Mesothelial cell of epicardium (in vitro differentiated cells): ENCODE measurements around the gene PTPN14. TPM values are rescaled to one million over a fixed set of nuclear protein-coding genes. Genes with fewer than 3 reads are reported as not detected.

ENCODE experiments used
- DNase-seq, 2 experiments: peaks; one replicate each; pipeline ENCODE4 v3.0.0; 2021; ENCODE audit warnings: low spot score in 2 of 2; ENCODE audit not compliant: unreplicated experiment in 2 of 2
- H3K27ac Mint-ChIP-seq: 2 replicates; pipeline ENCODE4 v1.8.0; 2021; ENCODE audit warnings: mixed read lengths
- H3K27me3 Mint-ChIP-seq: 2 replicates; pipeline ENCODE4 v1.8.0; 2021; ENCODE audit warnings: low read depth, mixed read lengths
- H3K36me3 Mint-ChIP-seq: 2 replicates; pipeline ENCODE4 v1.8.0; 2021; ENCODE audit warnings: mixed read lengths
- H3K4me1 Mint-ChIP-seq: 2 replicates; pipeline ENCODE4 v1.8.0; 2021; ENCODE audit warnings: mixed read lengths
- H3K4me3 Mint-ChIP-seq: 2 replicates; pipeline ENCODE4 v1.8.0; 2021; ENCODE audit warnings: mild to moderate bottlenecking, moderate library complexity, mixed read lengths
- H3K9me3 Mint-ChIP-seq: 2 replicates; pipeline ENCODE4 v1.8.0; 2021; ENCODE audit warnings: mixed read lengths
- total RNA-seq: library from RNA; stranded (reverse); gene quantifications from 3 replicates; pipeline ENCODE4 v1.2.1, GENCODE V29; 2021
- TF ChIP-seq, protein P1 (sequence below): fragments of 200-600 bp; sonication (generic); IDR thresholded peaks from one replicate; pipeline ENCODE4 v1.5.0; 2021; ENCODE audit warnings: antibody characterized with exemption; ENCODE audit not compliant: unreplicated experiment

PTPN14 gene
- total RNA-seq, 1 donor from 2014 or later = 75.8 TPM

DNA sequence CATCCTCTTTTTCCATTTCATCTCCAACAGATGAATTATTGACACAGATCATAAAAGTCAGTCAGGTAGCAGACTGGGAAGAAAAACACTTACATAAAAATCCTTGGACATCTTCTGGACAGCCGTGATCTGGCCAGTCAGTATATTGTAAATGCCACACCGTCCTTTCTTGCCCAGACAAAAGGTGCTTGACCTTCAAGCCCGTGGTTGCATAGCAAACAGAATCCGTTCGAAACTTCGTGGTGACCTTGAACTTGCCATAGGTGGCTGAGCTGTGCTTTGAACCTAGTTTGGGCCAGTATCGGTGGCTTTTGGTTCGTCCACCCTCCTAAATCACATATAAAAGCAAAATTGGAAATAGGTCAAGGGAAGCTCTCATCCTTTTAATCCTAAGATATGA, 182.0 kb downstream of the PTPN14 start:
- H3K4me3 Mint-ChIP-seq = no peak overlapping the region
- H3K4me1 Mint-ChIP-seq = peaks cover 44% of the 10 kb centered on the region
- peaks cover 41% of the 10 kb centered on the region for H3K36me3 Mint-ChIP-seq
- no peak for DNase-seq
- TF ChIP-seq, protein P1, sequence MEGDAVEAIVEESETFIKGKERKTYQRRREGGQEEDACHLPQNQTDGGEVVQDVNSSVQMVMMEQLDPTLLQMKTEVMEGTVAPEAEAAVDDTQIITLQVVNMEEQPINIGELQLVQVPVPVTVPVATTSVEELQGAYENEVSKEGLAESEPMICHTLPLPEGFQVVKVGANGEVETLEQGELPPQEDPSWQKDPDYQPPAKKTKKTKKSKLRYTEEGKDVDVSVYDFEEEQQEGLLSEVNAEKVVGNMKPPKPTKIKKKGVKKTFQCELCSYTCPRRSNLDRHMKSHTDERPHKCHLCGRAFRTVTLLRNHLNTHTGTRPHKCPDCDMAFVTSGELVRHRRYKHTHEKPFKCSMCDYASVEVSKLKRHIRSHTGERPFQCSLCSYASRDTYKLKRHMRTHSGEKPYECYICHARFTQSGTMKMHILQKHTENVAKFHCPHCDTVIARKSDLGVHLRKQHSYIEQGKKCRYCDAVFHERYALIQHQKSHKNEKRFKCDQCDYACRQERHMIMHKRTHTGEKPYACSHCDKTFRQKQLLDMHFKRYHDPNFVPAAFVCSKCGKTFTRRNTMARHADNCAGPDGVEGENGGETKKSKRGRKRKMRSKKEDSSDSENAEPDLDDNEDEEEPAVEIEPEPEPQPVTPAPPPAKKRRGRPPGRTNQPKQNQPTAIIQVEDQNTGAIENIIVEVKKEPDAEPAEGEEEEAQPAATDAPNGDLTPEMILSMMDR = no peak
- no peaks in the 10 kb centered on the region for H3K9me3 Mint-ChIP-seq
- no peaks in the 10 kb centered on the region for H3K27me3 Mint-ChIP-seq
- H3K27ac Mint-ChIP-seq = peak overlapping the region; percentile 77

DNA sequence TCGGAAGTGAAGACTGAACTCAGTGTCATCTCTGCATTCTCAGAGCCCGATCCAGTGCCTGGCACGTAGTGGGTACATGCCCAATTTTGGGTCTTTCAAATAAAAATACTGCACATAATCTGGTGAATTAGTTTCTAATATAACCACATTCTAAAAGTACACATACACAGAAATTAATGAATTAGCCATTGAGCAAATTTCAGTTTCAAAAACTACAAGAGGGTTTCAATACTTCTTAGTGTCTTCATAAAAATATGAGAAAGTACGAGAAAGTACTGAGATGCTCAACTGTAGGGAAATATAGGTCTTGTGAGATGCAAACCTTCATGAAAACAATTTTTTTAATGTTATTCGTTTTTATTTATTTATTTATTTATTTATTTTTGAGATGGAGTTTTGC, 183.6 kb downstream of the PTPN14 start:
- no peak overlapping the region for H3K4me3 Mint-ChIP-seq
- no peak for DNase-seq
- H3K36me3 Mint-ChIP-seq = peaks cover 53% of the 10 kb centered on the region
- H3K27ac Mint-ChIP-seq = no peak overlapping the region
- H3K9me3 Mint-ChIP-seq = no peaks in the 10 kb centered on the region
- peaks cover 39% of the 10 kb centered on the region for H3K4me1 Mint-ChIP-seq
- no peaks in the 10 kb centered on the region for H3K27me3 Mint-ChIP-seq
- TF ChIP-seq, protein P1 = no peak

DNA sequence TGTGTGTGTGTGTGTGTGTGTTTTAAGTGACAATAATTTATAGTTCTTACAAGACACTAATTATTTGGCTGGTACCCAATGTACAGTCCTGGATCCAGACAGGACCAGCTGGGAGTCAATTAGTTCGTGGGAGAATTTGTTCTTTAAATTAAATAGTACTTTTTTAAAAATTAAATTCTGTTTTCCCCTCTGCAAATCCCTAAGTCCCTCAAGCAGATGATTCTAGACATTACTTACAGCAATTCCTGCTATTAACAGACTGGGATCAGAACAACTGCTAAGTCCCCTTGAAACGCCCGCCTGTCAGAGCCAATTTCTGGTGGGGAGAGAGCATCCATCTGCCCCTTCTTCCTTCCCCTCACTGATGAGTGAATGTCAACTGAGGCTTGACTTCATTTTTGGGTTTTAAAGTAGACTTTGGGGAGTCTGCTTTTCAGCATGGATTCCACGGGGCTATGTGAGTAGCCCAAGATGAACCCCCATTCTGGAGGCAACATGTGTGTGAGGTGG, 186.6 kb downstream of the PTPN14 start:
- no peak overlapping the region for H3K27ac Mint-ChIP-seq
- DNase-seq = no peak
- peaks cover 66% of the 10 kb centered on the region for H3K36me3 Mint-ChIP-seq
- peaks cover 13% of the 10 kb centered on the region for H3K4me1 Mint-ChIP-seq
- no peaks in the 10 kb centered on the region for H3K27me3 Mint-ChIP-seq
- H3K4me3 Mint-ChIP-seq = no peak overlapping the region
- TF ChIP-seq, protein P1 = no peak
- H3K9me3 Mint-ChIP-seq = no peaks in the 10 kb centered on the region

DNA sequence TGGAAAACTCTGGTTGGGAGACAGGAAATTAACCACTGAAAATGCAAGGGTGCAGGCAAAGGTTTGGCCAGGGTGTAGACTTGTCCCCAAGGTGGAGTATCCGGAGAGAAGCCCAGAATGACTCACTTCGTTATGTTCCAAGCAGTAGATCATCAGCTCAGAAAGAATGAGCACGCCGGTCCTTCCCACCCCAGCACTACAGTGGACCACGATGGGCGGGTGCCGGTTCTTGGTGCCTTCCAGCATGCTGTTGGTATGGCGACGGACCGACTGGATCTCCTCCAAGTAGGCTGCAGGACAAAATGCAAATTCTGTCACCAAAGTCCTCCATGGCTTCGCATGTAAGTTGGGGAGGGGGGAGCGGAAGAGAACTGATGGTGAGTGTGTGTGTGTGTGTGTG, 187.0 kb downstream of the PTPN14 start:
- DNase-seq = no peak
- Mint-ChIP-seq H3K36me3 (peaks cover 64% of the 10 kb centered on the region), H3K9me3 (no peaks in the 10 kb centered on the region), H3K27ac (peak overlapping the region; percentile 59), H3K4me3 (no peak overlapping the region), H3K4me1 (peaks cover 10% of the 10 kb centered on the region), H3K27me3 (no peaks in the 10 kb centered on the region)
- TF ChIP-seq, protein P1 = no peak

DNA sequence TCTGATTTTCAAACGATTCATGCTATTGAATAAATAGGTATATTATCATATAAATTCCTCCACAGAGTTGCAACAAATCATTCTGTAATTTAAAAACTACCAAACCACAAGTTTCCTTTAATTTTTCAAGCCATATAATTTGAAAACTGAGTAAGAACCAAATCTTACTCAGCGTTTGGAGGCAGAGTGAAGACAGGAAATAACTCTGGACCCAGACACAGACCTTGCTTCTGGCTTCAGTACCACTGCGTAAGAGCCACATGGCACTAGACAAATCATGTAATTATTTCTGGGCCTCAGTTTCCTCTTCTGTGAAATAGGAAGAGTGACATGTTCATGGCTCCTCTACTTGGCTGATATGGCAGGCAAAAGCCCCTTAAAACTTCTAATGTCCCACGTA, 188.0 kb downstream of the PTPN14 start:
- TF ChIP-seq, protein P1 = no peak
- peak overlapping the region; percentile 59 for H3K27ac Mint-ChIP-seq
- H3K9me3 Mint-ChIP-seq = no peaks in the 10 kb centered on the region
- peaks cover 10% of the 10 kb centered on the region for H3K4me1 Mint-ChIP-seq
- DNase-seq = no peak
- H3K4me3 Mint-ChIP-seq = no peak overlapping the region
- H3K27me3 Mint-ChIP-seq = no peaks in the 10 kb centered on the region
- H3K36me3 Mint-ChIP-seq = peaks cover 58% of the 10 kb centered on the region

DNA sequence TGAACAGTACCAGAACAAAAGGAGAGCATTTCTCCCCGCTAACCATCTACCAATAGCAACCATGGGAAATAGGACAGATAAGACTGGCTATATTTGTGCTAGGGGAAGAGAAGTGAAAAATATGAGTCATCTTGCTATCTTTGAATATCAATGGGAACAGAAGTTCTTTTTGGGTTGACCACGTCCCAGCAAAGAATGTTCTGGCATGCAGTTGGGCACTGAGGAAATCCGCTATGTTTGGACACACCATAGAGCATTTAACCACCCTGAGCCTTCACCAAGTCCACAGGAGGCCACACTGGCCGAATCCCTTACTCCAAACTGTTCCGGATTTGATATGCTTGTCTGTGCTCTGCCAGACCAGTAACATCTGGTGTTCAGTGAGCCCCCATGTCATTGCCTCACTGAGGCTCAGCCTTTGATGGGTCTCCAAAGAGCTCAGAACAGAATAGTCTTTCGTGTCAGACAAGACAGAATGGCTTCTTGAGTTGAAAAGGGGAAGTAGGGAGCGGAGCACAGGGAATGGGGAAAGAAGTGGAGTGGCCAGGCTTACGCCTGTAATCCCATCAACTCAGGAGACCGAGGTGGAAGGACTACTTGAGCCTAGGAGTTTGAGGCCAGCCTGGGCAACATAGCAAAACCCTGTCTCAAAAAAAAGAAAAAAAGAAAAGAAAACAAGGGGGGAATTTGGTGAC, 189.1 kb downstream of the PTPN14 start:
- TF ChIP-seq, protein P1 = no peak
- no peaks in the 10 kb centered on the region for H3K9me3 Mint-ChIP-seq
- no peaks in the 10 kb centered on the region for H3K27me3 Mint-ChIP-seq
- H3K27ac Mint-ChIP-seq = no peak overlapping the region
- H3K4me1 Mint-ChIP-seq = peaks cover 10% of the 10 kb centered on the region
- H3K4me3 Mint-ChIP-seq = no peak overlapping the region
- peaks cover 63% of the 10 kb centered on the region for H3K36me3 Mint-ChIP-seq
- no peak for DNase-seq
